ENCODE results near the gene PRSS36.

- TF ChIP-seq CTCF (IDR thresholded peaks at IDR 0.05; ENCODE audit: insufficient read depth, low read length) (no peak), GABPA (IDR thresholded peaks at IDR 0.05; ENCODE audit: low read depth) (no peak), SPI1 (IDR thresholded peaks at IDR 0.05; ENCODE audit: borderline replicate concordance, low read depth) (no peak), POLR2AphosphoS5 (IDR thresholded peaks at IDR 0.05; ENCODE audit: low read depth) (0 out of 2 replicates have a peak, but pooled peaks have one; percentile 26), REST (IDR thresholded peaks at IDR 0.05; ENCODE audit: insufficient replicate concordance, low read depth) (no peak)
These were observed 17.4 kb downstream of the PRSS36 start for GRCh38 chr16:31132303-31132979.

All from HL-60 (cell line).